ENCODE data around the gene IGF2.

- TF ChIP-seq TAF1 (IDR thresholded peaks at IDR 0.05; ENCODE audit: borderline replicate concordance, insufficient read depth, low read length) = no peak
- TF ChIP-seq REST (IDR thresholded peaks at IDR 0.05; ENCODE audit: insufficient read depth in 1 of 2, low read depth in 2 of 2, low read length in 2 of 2) = no peak
- no peak for TF ChIP-seq POLR2AphosphoS5 (IDR thresholded peaks at IDR 0.05; ENCODE audit: low read depth, low read length)
- TF ChIP-seq SIN3A (IDR thresholded peaks at IDR 0.05; ENCODE audit: borderline replicate concordance, insufficient read depth, low read length) = no peak
These were observed 46.3 kb upstream of the IGF2 start for GRCh38 chr11:2185324-2186085.
